ENCODE measurements around the gene SORBS1. TPM values are rescaled to one million over a fixed set of nuclear protein-coding genes. Genes with fewer than 3 reads are reported as not detected.

The SORBS1 gene
- polyA plus RNA-seq, 3 donors from 2014 or later: 0.33 to 1.8 (median 0.82) TPM

GRCh38 chr10:95375418-95375817 lies 185.8 kb downstream of the SORBS1 start:
- H3K4me3 Mint-ChIP-seq: no peak overlapping the region
- H3K27me3 Mint-ChIP-seq (ENCODE audit: low read depth in 3 of 3): peaks cover 2 to 12% (median 5%) of the 10 kb centered on the region in 3 donors
- H3K9me3 Mint-ChIP-seq: peaks cover 0 to 17% (median 6%) of the 10 kb centered on the region in 6 donors
- no peak overlapping the region for H3K27ac Mint-ChIP-seq
- no peaks in the 10 kb centered on the region for H3K4me1 Mint-ChIP-seq
- DNase-seq: no peak
- H3K36me3 Mint-ChIP-seq: peaks cover 5 to 16% (median 5%) of the 10 kb centered on the region in 3 donors

GRCh38 chr10:95374597-95375209 lies 186.5 kb downstream of the SORBS1 start:
- DNase-seq: peak; percentile 7 to 24 (median 15)
- peaks cover 0 to 13% (median 5%) of the 10 kb centered on the region in 3 donors for H3K27me3 Mint-ChIP-seq (ENCODE audit: low read depth in 3 of 3)
- H3K36me3 Mint-ChIP-seq: peaks cover 5 to 16% (median 5%) of the 10 kb centered on the region in 3 donors
- peaks cover 0 to 17% (median 6%) of the 10 kb centered on the region in 6 donors for H3K9me3 Mint-ChIP-seq
- H3K27ac Mint-ChIP-seq: no peak overlapping the region
- no peaks in the 10 kb centered on the region for H3K4me1 Mint-ChIP-seq
- H3K4me3 Mint-ChIP-seq: no peak overlapping the region

- H3K4me1 Mint-ChIP-seq: no peaks in the 10 kb centered on the region
- H3K4me3 Mint-ChIP-seq: no peak overlapping the region
- peaks cover 0 to 15% (median 6%) of the 10 kb centered on the region in 3 donors for H3K27me3 Mint-ChIP-seq (ENCODE audit: low read depth in 3 of 3)
- peaks cover 3 to 16% (median 5%) of the 10 kb centered on the region in 3 donors for H3K36me3 Mint-ChIP-seq
- DNase-seq: no peak
- H3K27ac Mint-ChIP-seq: no peak overlapping the region
- H3K9me3 Mint-ChIP-seq: peaks cover 0 to 17% (median 6%) of the 10 kb centered on the region in 6 donors
Observed at GRCh38 chr10:95373660-95374059, 187.5 kb downstream of the SORBS1 start.

GRCh38 chr10:95364342-95364741 lies 196.8 kb downstream of the SORBS1 start:
- Mint-ChIP-seq H3K27ac (no peak overlapping the region), H3K9me3 (no peaks in the 10 kb centered on the region), H3K4me3 (no peak overlapping the region), H3K27me3 (ENCODE audit: low read depth in 3 of 3) (peaks cover 2 to 6% (median 5%) of the 10 kb centered on the region in 3 donors), H3K36me3 (no peaks in the 10 kb centered on the region), H3K4me1 (no peaks in the 10 kb centered on the region)
- no peak for DNase-seq

GRCh38 chr10:95363303-95363912 lies 197.8 kb downstream of the SORBS1 start:
- Mint-ChIP-seq H3K4me1 (no peaks in the 10 kb centered on the region), H3K27ac (no peak overlapping the region), H3K9me3 (no peaks in the 10 kb centered on the region), H3K4me3 (no peak overlapping the region), H3K36me3 (no peaks in the 10 kb centered on the region), H3K27me3 (ENCODE audit: low read depth in 3 of 3) (peaks cover 0 to 6% (median 2%) of the 10 kb centered on the region in 3 donors)
- DNase-seq: peak; percentile 50 to 63 (median 61)

- Mint-ChIP-seq H3K27ac (no peak overlapping the region), H3K27me3 (ENCODE audit: low read depth in 3 of 3) (peaks cover 0 to 6% (median 3%) of the 10 kb centered on the region in 3 donors), H3K4me1 (no peaks in the 10 kb centered on the region), H3K9me3 (no peaks in the 10 kb centered on the region), H3K4me3 (no peak overlapping the region), H3K36me3 (no peaks in the 10 kb centered on the region)
- DNase-seq: no peak
Observed at GRCh38 chr10:95360122-95360714, 201.0 kb downstream of the SORBS1 start.

GRCh38 chr10:95359466-95359865 lies 201.7 kb downstream of the SORBS1 start:
- Mint-ChIP-seq H3K9me3 (no peaks in the 10 kb centered on the region), H3K4me3 (no peak overlapping the region), H3K4me1 (no peaks in the 10 kb centered on the region), H3K36me3 (no peaks in the 10 kb centered on the region), H3K27me3 (ENCODE audit: low read depth in 3 of 3) (peaks cover 0 to 6% (median 3%) of the 10 kb centered on the region in 3 donors), H3K27ac (no peak overlapping the region)
- no peak for DNase-seq

GRCh38 chr10:95356190-95356955 lies 204.8 kb downstream of the SORBS1 start:
- Mint-ChIP-seq H3K4me3 (no peak overlapping the region), H3K27me3 (ENCODE audit: low read depth in 3 of 3) (peaks cover 0 to 3% (median 0%) of the 10 kb centered on the region in 3 donors), H3K4me1 (no peaks in the 10 kb centered on the region), H3K27ac (no peak overlapping the region), H3K36me3 (no peaks in the 10 kb centered on the region), H3K9me3 (no peaks in the 10 kb centered on the region)
- no peak for DNase-seq

GRCh38 chr10:95355301-95355700 lies 205.9 kb downstream of the SORBS1 start:
- Mint-ChIP-seq H3K9me3 (no peaks in the 10 kb centered on the region), H3K36me3 (no peaks in the 10 kb centered on the region), H3K27ac (no peak overlapping the region), H3K4me3 (no peak overlapping the region), H3K4me1 (no peaks in the 10 kb centered on the region), H3K27me3 (ENCODE audit: low read depth in 3 of 3) (peaks cover 0 to 3% (median 0%) of the 10 kb centered on the region in 3 donors)
- no peak for DNase-seq

- Mint-ChIP-seq H3K36me3 (no peaks in the 10 kb centered on the region), H3K27ac (no peak overlapping the region), H3K9me3 (no peaks in the 10 kb centered on the region), H3K4me1 (no peaks in the 10 kb centered on the region), H3K4me3 (no peak overlapping the region), H3K27me3 (ENCODE audit: low read depth in 3 of 3) (peaks cover 0 to 3% (median 0%) of the 10 kb centered on the region in 3 donors)
- no peak for DNase-seq
Observed at GRCh38 chr10:95354110-95354509, 207.1 kb downstream of the SORBS1 start.

GRCh38 chr10:95353123-95353522 lies 208.0 kb downstream of the SORBS1 start:
- Mint-ChIP-seq H3K27me3 (ENCODE audit: low read depth in 3 of 3) (peaks cover 0 to 3% (median 0%) of the 10 kb centered on the region in 3 donors), H3K4me1 (no peaks in the 10 kb centered on the region), H3K27ac (no peak overlapping the region), H3K36me3 (no peaks in the 10 kb centered on the region), H3K4me3 (no peak overlapping the region), H3K9me3 (no peaks in the 10 kb centered on the region)
- DNase-seq: no peak

- no peaks in the 10 kb centered on the region for H3K9me3 Mint-ChIP-seq
- no peaks in the 10 kb centered on the region for H3K36me3 Mint-ChIP-seq
- no peak for DNase-seq
- no peak overlapping the region for H3K4me3 Mint-ChIP-seq
- peaks cover 0 to 3% (median 0%) of the 10 kb centered on the region in 3 donors for H3K27me3 Mint-ChIP-seq (ENCODE audit: low read depth in 3 of 3)
- H3K27ac Mint-ChIP-seq: no peak overlapping the region
- no peaks in the 10 kb centered on the region for H3K4me1 Mint-ChIP-seq
Observed at GRCh38 chr10:95352684-95353083, 208.5 kb downstream of the SORBS1 start.

- H3K9me3 Mint-ChIP-seq: no peaks in the 10 kb centered on the region
- H3K36me3 Mint-ChIP-seq: no peaks in the 10 kb centered on the region
- peaks cover 0 to 3% (median 0%) of the 10 kb centered on the region in 3 donors for H3K27me3 Mint-ChIP-seq (ENCODE audit: low read depth in 3 of 3)
- H3K4me1 Mint-ChIP-seq: no peaks in the 10 kb centered on the region
- no peak overlapping the region for H3K4me3 Mint-ChIP-seq
- no peak overlapping the region for H3K27ac Mint-ChIP-seq
- DNase-seq: no peak
Observed at GRCh38 chr10:95350830-95351228, 210.3 kb downstream of the SORBS1 start.
